ENCODE results near the gene SIX1.

The SIX1 gene

GRCh38 chr14:60639674-60640073, 9.6 kb downstream of the SIX1 start:
- no peak overlapping the region for H3K9ac ChIP-seq (ENCODE audit: low read length)
- no peaks in the 10 kb centered on the region for H3K9me2 ChIP-seq (replicated peaks; ENCODE audit: insufficient read depth, low read length)
- H2AFZ ChIP-seq (ENCODE audit: low read depth, low read length, severe bottlenecking) = no peak overlapping the region
- H3K4me3 ChIP-seq (ENCODE audit: insufficient read depth, low read length, poor library complexity, severe bottlenecking) = no peak overlapping the region
- no peak overlapping the region for H3K27ac ChIP-seq (ENCODE audit: low read depth, low read length)
- H3K27me3 ChIP-seq (ENCODE audit: low read length) = no peaks in the 10 kb centered on the region
- no peaks in the 10 kb centered on the region for H3K9me3 ChIP-seq (ENCODE audit: insufficient read depth, low read length)
- H3F3A ChIP-seq (ENCODE audit: insufficient read depth) = no peaks in the 10 kb centered on the region
- no peaks in the 10 kb centered on the region for H3K79me2 ChIP-seq (ENCODE audit: insufficient read depth, low read length)
- H3K36me3 ChIP-seq (ENCODE audit: low read length) = no peaks in the 10 kb centered on the region
- no peak for TF ChIP-seq CTCF (IDR thresholded peaks at IDR 0.05; ENCODE audit: insufficient read depth, low read length, poor library complexity, severe bottlenecking)
- no peak for TF ChIP-seq EZH2phosphoT487 (conservative IDR thresholded peaks at IDR 0.05; ENCODE audit: low read length)
- no peaks in the 10 kb centered on the region for H4K20me1 ChIP-seq (ENCODE audit: low read depth, low read length)
- H3K4me2 ChIP-seq (ENCODE audit: low read depth, low read length, poor library complexity, severe bottlenecking) = no peak overlapping the region

GRCh38 chr14:60637479-60638315, 11.6 kb downstream of the SIX1 start:
- Histone ChIP-seq H3K27me3 (ENCODE audit: low read length) (no peaks in the 10 kb centered on the region), H3K9me3 (ENCODE audit: insufficient read depth, low read length) (no peaks in the 10 kb centered on the region), H3K36me3 (ENCODE audit: low read length) (no peaks in the 10 kb centered on the region), H3K79me2 (ENCODE audit: insufficient read depth, low read length) (no peaks in the 10 kb centered on the region), H4K20me1 (ENCODE audit: low read depth, low read length) (no peaks in the 10 kb centered on the region), H3K9ac (ENCODE audit: low read length) (no peak overlapping the region), H3F3A (ENCODE audit: insufficient read depth) (no peaks in the 10 kb centered on the region), H2AFZ (ENCODE audit: low read depth, low read length, severe bottlenecking) (no peak overlapping the region), H3K27ac (ENCODE audit: low read depth, low read length) (no peak overlapping the region), H3K4me3 (ENCODE audit: insufficient read depth, low read length, poor library complexity, severe bottlenecking) (no peak overlapping the region), H3K4me2 (ENCODE audit: low read depth, low read length, poor library complexity, severe bottlenecking) (no peak overlapping the region), H3K9me2 (replicated peaks; ENCODE audit: insufficient read depth, low read length) (no peaks in the 10 kb centered on the region)
- no peak for TF ChIP-seq CTCF (IDR thresholded peaks at IDR 0.05; ENCODE audit: insufficient read depth, low read length, poor library complexity, severe bottlenecking)

GRCh38 chr14:60636879-60637478, 12.3 kb downstream of the SIX1 start:
- Histone ChIP-seq H3K9ac (ENCODE audit: low read length) (no peak overlapping the region), H3K27ac (ENCODE audit: low read depth, low read length) (no peak overlapping the region), H3K9me3 (ENCODE audit: insufficient read depth, low read length) (no peaks in the 10 kb centered on the region), H3K4me3 (ENCODE audit: insufficient read depth, low read length, poor library complexity, severe bottlenecking) (no peak overlapping the region), H3K4me2 (ENCODE audit: low read depth, low read length, poor library complexity, severe bottlenecking) (no peak overlapping the region), H3K79me2 (ENCODE audit: insufficient read depth, low read length) (no peaks in the 10 kb centered on the region), H2AFZ (ENCODE audit: low read depth, low read length, severe bottlenecking) (no peak overlapping the region), H3K27me3 (ENCODE audit: low read length) (no peaks in the 10 kb centered on the region), H3K9me2 (replicated peaks; ENCODE audit: insufficient read depth, low read length) (no peaks in the 10 kb centered on the region), H3F3A (ENCODE audit: insufficient read depth) (no peaks in the 10 kb centered on the region), H3K36me3 (ENCODE audit: low read length) (no peaks in the 10 kb centered on the region), H4K20me1 (ENCODE audit: low read depth, low read length) (no peaks in the 10 kb centered on the region)
- TF ChIP-seq EZH2phosphoT487 (conservative IDR thresholded peaks at IDR 0.05; ENCODE audit: low read length) = no peak
- no peak for TF ChIP-seq CTCF (IDR thresholded peaks at IDR 0.05; ENCODE audit: insufficient read depth, low read length, poor library complexity, severe bottlenecking)

All from SU-DHL-6 (cell line).